NB4 (cell line): ENCODE results near the gene NOD1.

Source experiments
- DNase-seq: peaks from one replicate; pipeline ENCODE4 v3.0.0; 2010; ENCODE audit warnings: low read depth
- H3K4me3 ChIP-seq: one replicate; pipeline ENCODE4 v1.5.1; 2011; ENCODE audit warnings: mild to moderate bottlenecking, low read depth, low read length, moderate library complexity
- MYC ChIP-seq: IDR thresholded peaks from 2 replicates; pipeline ENCODE4 v1.6.1; 2011; ENCODE audit warnings: low read depth, low read length
- POLR2A ChIP-seq: IDR thresholded peaks from 2 replicates; pipeline ENCODE4 v1.6.1; 2011; ENCODE audit warnings: mild to moderate bottlenecking; ENCODE audit not compliant: insufficient read length; ENCODE audit errors: extremely low read depth
- TF ChIP-seq, protein P1 (sequence below): IDR thresholded peaks from one replicate; pipeline ENCODE4 v1.5.1; 2012; ENCODE audit warnings: low read depth, low read length
- TF ChIP-seq, protein P2 (sequence below): IDR thresholded peaks from 2 replicates; pipeline ENCODE4 v1.6.1; 2011; ENCODE audit warnings: low read depth, low read length

The NOD1 gene

DNA sequence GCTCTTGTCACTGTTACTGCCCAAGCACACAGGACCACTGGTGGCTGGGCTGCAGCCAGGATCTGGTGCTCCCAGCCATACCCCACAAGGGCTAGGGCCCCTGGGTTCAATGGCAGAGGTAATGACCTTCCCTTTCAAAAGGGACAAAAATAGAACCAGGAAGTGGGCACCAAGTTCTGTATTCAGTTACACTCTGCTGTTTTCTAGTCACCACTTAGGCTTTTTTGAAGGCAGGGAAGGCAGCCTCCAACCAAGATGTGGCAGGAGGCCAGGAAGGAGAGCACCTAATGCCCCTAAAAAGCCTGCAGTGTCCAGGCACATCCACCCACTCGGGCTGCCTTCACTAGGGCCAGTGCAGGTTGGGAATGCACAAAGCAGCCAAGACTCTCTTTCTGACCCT is 47.8 kb downstream of the NOD1 start:
- peak; percentile 78 for DNase-seq
- TF ChIP-seq, protein P1, sequence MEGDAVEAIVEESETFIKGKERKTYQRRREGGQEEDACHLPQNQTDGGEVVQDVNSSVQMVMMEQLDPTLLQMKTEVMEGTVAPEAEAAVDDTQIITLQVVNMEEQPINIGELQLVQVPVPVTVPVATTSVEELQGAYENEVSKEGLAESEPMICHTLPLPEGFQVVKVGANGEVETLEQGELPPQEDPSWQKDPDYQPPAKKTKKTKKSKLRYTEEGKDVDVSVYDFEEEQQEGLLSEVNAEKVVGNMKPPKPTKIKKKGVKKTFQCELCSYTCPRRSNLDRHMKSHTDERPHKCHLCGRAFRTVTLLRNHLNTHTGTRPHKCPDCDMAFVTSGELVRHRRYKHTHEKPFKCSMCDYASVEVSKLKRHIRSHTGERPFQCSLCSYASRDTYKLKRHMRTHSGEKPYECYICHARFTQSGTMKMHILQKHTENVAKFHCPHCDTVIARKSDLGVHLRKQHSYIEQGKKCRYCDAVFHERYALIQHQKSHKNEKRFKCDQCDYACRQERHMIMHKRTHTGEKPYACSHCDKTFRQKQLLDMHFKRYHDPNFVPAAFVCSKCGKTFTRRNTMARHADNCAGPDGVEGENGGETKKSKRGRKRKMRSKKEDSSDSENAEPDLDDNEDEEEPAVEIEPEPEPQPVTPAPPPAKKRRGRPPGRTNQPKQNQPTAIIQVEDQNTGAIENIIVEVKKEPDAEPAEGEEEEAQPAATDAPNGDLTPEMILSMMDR = no peak
- no peak for TF ChIP-seq MYC
- TF ChIP-seq POLR2A = no peak
- TF ChIP-seq, protein P2, sequence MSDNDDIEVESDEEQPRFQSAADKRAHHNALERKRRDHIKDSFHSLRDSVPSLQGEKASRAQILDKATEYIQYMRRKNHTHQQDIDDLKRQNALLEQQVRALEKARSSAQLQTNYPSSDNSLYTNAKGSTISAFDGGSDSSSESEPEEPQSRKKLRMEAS = no peak
- no peak overlapping the region for H3K4me3 ChIP-seq

DNA sequence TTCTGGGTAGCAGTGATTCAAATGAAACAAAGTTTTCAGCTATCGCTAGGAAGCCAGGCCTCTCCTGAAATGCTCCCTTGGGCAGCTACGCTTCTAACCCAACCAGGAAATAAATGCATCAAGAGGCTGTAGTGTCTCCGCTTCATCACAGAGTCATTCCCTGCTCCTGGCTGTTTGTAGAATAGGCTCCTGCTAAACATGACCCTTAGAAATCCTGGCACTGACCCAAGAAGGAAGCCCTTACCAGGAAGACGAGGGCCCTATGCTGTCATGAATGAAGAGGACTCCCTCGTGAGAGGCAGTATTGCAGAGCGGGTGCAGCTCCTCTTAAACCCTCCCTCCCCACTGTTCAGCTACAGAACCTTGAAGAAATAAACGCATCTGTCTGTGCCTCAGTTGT is 48.3 kb downstream of the NOD1 start:
- no peak overlapping the region for H3K4me3 ChIP-seq
- no peak for TF ChIP-seq POLR2A
- TF ChIP-seq, protein P2 = 0 out of 2 replicates have a peak, but pooled peaks have one; percentile 6
- no peak for TF ChIP-seq MYC
- TF ChIP-seq, protein P1 = no peak
- peak; percentile 54 for DNase-seq

DNA sequence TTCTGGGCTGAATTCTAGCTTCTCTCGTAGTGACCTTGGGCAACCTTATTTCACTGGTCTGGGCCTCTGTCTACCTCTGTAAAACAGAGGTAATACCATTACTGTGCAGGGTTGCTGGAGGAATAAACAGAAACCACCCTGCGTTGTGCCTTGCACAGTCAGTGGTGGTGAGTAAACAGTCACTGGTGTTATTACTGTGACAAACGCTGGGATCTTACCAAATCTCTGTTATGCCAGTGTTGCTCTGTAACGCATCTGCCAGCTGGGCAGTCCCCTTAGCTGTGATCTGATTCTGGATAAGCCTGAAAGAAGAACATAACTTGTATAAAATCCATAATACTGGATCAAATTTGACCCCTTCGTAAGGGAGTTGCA is 49.4 kb downstream of the NOD1 start:
- no peak overlapping the region for H3K4me3 ChIP-seq
- TF ChIP-seq, protein P2 = no peak
- TF ChIP-seq, protein P1 = no peak
- TF ChIP-seq MYC = no peak
- DNase-seq = no peak

DNA sequence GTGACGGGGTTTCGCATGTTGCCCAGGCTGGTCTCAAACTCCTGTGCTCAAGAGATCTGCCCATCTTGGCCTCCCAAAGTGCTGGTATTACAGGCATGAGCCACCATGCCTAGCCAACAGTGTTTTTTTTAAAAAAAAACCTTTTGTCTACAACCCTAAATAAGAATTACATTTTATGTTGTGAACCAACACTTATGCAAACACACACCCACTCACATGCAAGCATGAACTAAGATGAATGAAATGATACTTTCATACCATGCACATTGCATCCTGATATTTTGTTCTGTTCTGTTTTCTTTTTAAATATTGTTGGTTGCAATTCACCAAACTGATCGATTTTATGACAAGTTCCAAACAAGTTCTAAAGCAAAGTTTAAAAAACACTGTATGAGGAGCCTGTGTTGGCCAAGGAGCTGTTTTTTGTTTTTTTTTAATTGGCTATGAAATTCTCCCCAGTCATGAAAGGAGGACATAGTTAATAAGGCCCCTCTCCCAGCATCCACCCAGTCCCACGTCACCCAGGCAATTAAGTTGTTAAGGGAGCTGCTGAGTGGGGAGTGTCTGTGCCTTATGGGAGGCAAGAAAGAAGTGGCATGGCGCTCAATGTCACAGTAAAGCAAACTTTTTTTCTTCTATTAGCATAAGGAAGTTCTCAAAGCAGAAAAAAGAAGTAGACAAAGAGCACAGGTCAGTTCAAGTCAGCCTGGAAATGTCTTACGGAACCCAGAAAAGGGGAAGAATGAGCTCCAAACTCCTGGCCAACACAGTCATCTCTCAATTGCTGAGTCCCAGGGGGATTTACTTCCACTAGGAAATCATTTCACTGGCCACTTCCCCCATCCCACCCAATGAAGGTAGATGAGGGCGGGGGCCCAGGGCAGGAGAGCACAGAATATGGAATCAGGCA is 50.1 kb downstream of the NOD1 start:
- no peak overlapping the region for H3K4me3 ChIP-seq
- DNase-seq = peak; percentile 83
- TF ChIP-seq POLR2A (no peak), MYC (no peak)
- TF ChIP-seq, protein P1 = no peak
- TF ChIP-seq, protein P2 = no peak

DNA sequence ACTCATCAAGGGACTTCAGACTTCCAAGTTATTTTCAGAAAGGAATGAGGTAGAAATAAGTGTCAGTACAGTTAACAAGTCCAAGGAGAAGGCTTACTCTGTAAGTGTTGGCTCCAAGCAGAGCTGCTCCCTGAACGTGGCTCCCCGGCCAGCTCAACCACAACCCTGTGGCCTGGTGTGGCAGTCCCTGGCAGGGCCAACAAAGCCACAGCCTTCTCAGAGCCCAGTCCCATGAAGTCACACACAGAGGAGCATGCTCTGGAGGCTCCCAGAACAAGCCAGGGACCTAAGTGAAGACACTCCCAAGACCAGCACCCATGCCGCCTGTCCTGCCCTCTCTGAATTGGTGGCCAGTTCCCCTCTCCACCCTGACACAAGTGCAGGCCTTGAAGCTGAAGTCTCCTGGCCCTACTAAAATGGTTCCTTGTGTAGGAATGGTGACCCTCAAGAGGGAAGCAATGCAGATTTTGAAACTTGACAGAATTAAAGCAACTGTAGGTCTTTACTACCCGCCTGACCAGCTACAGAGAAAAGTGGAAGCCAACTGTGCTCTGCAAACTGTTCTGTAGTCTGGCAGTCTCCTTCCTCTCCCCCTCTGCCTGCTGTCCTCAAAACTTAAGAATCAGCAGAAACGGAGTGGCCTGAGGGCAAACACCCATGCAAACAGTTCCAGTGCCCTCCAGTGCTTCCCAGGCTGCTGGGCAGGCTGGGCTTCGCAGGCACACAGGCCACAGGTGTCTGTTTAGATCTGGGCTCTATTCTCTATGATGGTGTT is 51.1 kb downstream of the NOD1 start:
- DNase-seq = no peak
- TF ChIP-seq, protein P2 = no peak
- TF ChIP-seq MYC (no peak), POLR2A (no peak)
- TF ChIP-seq, protein P1 = no peak

More for the DNA sequence above, 51.1 kb downstream of the NOD1 start:
- H3K4me3 ChIP-seq = no peak overlapping the region
